Smooth muscle cell (in vitro differentiated cells): ENCODE measurements around the gene ZNF831. TPM values are rescaled to one million over a fixed set of nuclear protein-coding genes. Genes with fewer than 3 reads are reported as not detected.

Source experiments
- DNase-seq: peaks from one replicate; lab custom pipeline; 2025; ENCODE audit not compliant: unreplicated experiment; lab: John Stamatoyannopoulos, UW
- H2AFZ ChIP-seq: fragments of 200-600 bp; sonication (generic); 2 replicates; pipeline ENCODE4 v1.6.0; 2016; ENCODE audit warnings: antibody characterized with exemption, low read depth, mild to moderate bottlenecking
- H3F3A ChIP-seq: fragments of 200-600 bp; sonication (generic); 2 replicates; pipeline ENCODE4 v1.6.0; 2017; ENCODE audit warnings: antibody characterized with exemption, low read depth
- H3K27ac ChIP-seq: fragments of 200-600 bp; sonication (generic); 2 replicates; pipeline ENCODE4 v1.5.1; 2016; ENCODE audit warnings: low read depth, mild to moderate bottlenecking
- H3K27me3 ChIP-seq: fragments of 200-600 bp; sonication (generic); 2 replicates; pipeline ENCODE4 v1.6.1; 2016; ENCODE audit warnings: low read depth, mild to moderate bottlenecking
- H3K36me3 ChIP-seq: fragments of 200-600 bp; sonication (generic); 2 replicates; pipeline ENCODE4 v1.5.1; 2016; ENCODE audit warnings: low read depth
- H3K4me1 ChIP-seq: fragments of 200-600 bp; sonication (generic); 2 replicates; pipeline ENCODE4 v1.5.1; 2016; ENCODE audit warnings: low read depth
- H3K4me2 ChIP-seq: fragments of 200-600 bp; sonication (generic); 2 replicates; pipeline ENCODE4 v1.6.0; 2016; ENCODE audit warnings: mild to moderate bottlenecking
- H3K4me3 ChIP-seq: fragments of 200-600 bp; sonication (generic); 2 replicates; pipeline ENCODE4 v1.5.1; 2016; ENCODE audit warnings: mild to moderate bottlenecking
- H3K79me2 ChIP-seq: fragments of 200-600 bp; sonication (generic); 2 replicates; pipeline ENCODE4 v1.6.0; 2016; ENCODE audit warnings: low read depth, mild to moderate bottlenecking
- H3K9ac ChIP-seq: fragments of 200-600 bp; sonication (generic); 2 replicates; pipeline ENCODE4 v1.6.0; 2016; ENCODE audit warnings: low read depth
- H3K9me3 ChIP-seq: fragments of 200-600 bp; sonication (generic); replicated peaks from 2 replicates; pipeline ENCODE4 v1.5.1; 2016; ENCODE audit warnings: low read depth
- H4K20me1 ChIP-seq: fragments of 200-600 bp; sonication (generic); 2 replicates; pipeline ENCODE4 v1.6.0; 2016; ENCODE audit warnings: low read depth
- WGBS: methylation state at CpG from one replicate; pipeline ENCODE4 v1.1.7; 2016; ENCODE audit warnings: low lambda C conversion rate; 5-methylcytosine and 5-hydroxymethylcytosine counted together
- polyA plus RNA-seq: library from polyadenylated mRNA; unstranded; fragments of >200 nt; fragmentation: Nextera tagmentation; extraction: Ambion mirVana; gene quantifications from 2 replicates; pipeline ENCODE4 v1.2.1, GENCODE V29; 2016
- total RNA-seq: library from RNA; depleted of rRNA; stranded (reverse); fragments of >200 nt; gene quantifications from 2 replicates; pipeline ENCODE4 v1.2.3, GENCODE V29; 2014
- TF ChIP-seq, protein P1 (sequence below): fragments of 200-600 bp; sonication (generic); IDR thresholded peaks from 2 replicates; pipeline ENCODE4 v1.5.1; 2017; ENCODE audit warnings: borderline replicate concordance, mild to moderate bottlenecking, antibody characterized with exemption; ENCODE audit not compliant: insufficient read depth, poor library complexity, severe bottlenecking

Gene ZNF831
- total and polyA plus RNA-seq, 2 experiments from 2014 or later, result not detected

- no peaks in the 10 kb centered on the region for H3K4me1 ChIP-seq
- TF ChIP-seq, protein P1, sequence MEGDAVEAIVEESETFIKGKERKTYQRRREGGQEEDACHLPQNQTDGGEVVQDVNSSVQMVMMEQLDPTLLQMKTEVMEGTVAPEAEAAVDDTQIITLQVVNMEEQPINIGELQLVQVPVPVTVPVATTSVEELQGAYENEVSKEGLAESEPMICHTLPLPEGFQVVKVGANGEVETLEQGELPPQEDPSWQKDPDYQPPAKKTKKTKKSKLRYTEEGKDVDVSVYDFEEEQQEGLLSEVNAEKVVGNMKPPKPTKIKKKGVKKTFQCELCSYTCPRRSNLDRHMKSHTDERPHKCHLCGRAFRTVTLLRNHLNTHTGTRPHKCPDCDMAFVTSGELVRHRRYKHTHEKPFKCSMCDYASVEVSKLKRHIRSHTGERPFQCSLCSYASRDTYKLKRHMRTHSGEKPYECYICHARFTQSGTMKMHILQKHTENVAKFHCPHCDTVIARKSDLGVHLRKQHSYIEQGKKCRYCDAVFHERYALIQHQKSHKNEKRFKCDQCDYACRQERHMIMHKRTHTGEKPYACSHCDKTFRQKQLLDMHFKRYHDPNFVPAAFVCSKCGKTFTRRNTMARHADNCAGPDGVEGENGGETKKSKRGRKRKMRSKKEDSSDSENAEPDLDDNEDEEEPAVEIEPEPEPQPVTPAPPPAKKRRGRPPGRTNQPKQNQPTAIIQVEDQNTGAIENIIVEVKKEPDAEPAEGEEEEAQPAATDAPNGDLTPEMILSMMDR, result no peak
- no peak overlapping the region for H3K9ac ChIP-seq
- H3K36me3 ChIP-seq, result no peaks in the 10 kb centered on the region
- no peak overlapping the region for H3K27ac ChIP-seq
- H3K27me3 ChIP-seq, result peaks cover 31% of the 10 kb centered on the region
- no peak for DNase-seq
- 87% methylated on average over 8 of the region's 8 CpGs for WGBS
- H3K4me2 ChIP-seq, result no peak overlapping the region
- no peaks in the 10 kb centered on the region for H3K9me3 ChIP-seq
- no peaks in the 10 kb centered on the region for H3F3A ChIP-seq
- no peak overlapping the region for H3K4me3 ChIP-seq
- H2AFZ ChIP-seq, result no peak overlapping the region
- H3K79me2 ChIP-seq, result no peaks in the 10 kb centered on the region
- H4K20me1 ChIP-seq, result no peaks in the 10 kb centered on the region
Observed at GRCh38 chr20:59152559-59153354, 10.9 kb upstream of the ZNF831 start.

- DNase-seq, result no peak
- Histone ChIP-seq H3K4me3 (no peak overlapping the region), H3K27ac (no peak overlapping the region), H3K27me3 (peaks cover 36% of the 10 kb centered on the region), H3K4me2 (no peak overlapping the region), H3K79me2 (no peaks in the 10 kb centered on the region), H3F3A (no peaks in the 10 kb centered on the region), H3K9ac (no peak overlapping the region), H3K9me3 (no peaks in the 10 kb centered on the region), H3K36me3 (no peaks in the 10 kb centered on the region), H2AFZ (no peak overlapping the region), H3K4me1 (no peaks in the 10 kb centered on the region), H4K20me1 (no peaks in the 10 kb centered on the region)
- WGBS, result 91% methylated on average over 8 of the region's 8 CpGs
- TF ChIP-seq, protein P1, result no peak
Observed at GRCh38 chr20:59153355-59153681, 10.3 kb upstream of the ZNF831 start.

DNA sequence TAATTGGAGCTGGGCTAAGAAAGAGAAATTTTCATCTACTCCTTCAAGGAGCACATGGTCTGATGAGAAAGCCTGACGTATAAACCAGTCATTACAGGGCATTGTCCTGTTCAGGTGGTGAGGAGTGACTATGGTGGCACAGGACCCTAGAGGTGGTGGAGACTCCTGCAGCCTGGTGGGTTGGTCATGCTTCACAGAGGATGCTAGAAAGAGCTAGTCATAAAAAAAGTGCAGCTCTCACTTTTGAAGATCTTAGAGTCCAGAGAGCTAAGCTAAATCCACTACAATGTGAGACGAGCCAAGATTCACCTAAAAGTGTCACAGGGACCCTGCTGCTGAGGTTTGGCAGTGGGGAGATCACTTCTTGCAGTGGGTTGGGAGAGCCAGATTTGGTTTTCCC, 9.8 kb upstream of the ZNF831 start:
- 84% methylated on average over 2 of the region's 2 CpGs for WGBS
- Histone ChIP-seq H2AFZ (no peak overlapping the region), H3K27ac (no peak overlapping the region), H3K9ac (no peak overlapping the region), H3K4me1 (no peaks in the 10 kb centered on the region), H3K4me2 (no peak overlapping the region), H3K27me3 (peaks cover 39% of the 10 kb centered on the region), H3K4me3 (no peak overlapping the region), H3K36me3 (no peaks in the 10 kb centered on the region), H3F3A (no peaks in the 10 kb centered on the region), H3K79me2 (no peaks in the 10 kb centered on the region), H3K9me3 (no peaks in the 10 kb centered on the region), H4K20me1 (no peaks in the 10 kb centered on the region)
- DNase-seq, result no peak
- TF ChIP-seq, protein P1, result no peak
